ENCODE results near the gene CEP19. TPM values are rescaled to one million over a fixed set of nuclear protein-coding genes. Genes with fewer than 3 reads are reported as not detected.
"Not testable (repeated sequence)": the region's sequence is repeated elsewhere in the genome, so short reads cannot be mapped to it uniquely, and the experiment has no call there.

CEP19 gene
- total RNA-seq (2014; rRNA removed; shearing (Covaris generic)), result 9.0 and 11.2 TPM in 2 replicates

- DNase-seq (ENCODE audit: low read depth), result peak; percentile 85
These were observed at the start of gene CEP19, which contains the start of gene PIGX for GRCh38 chr3:196711838-196712513. CEP19 (minus strand) TSS chr3:196712250; CDS start chr3:196708657, 3,593 bp downstream. PIGX (plus strand) TSS chr3:196712377.

GRCh38 chr3:196757876-196758739 lies 46.1 kb upstream of the CEP19 start:
- DNase-seq (ENCODE audit: low read depth), result peak; percentile 93

- DNase-seq (ENCODE audit: low read depth), result no peak
These were observed 44.7 kb upstream of the CEP19 start for GRCh38 chr3:196756732-196757131.

- DNase-seq (ENCODE audit: low read depth), result no peak
These were observed 42.3 kb upstream of the CEP19 start for GRCh38 chr3:196754091-196754981.

- no peak for DNase-seq (ENCODE audit: low read depth)
These were observed 41.2 kb upstream of the CEP19 start for GRCh38 chr3:196753201-196753600.

GRCh38 chr3:196749125-196749524 lies 37.1 kb upstream of the CEP19 start:
- no peak for DNase-seq (ENCODE audit: low read depth)

- DNase-seq (ENCODE audit: low read depth), result not testable (repeated sequence)
These were observed 31.5 kb upstream of the CEP19 start for GRCh38 chr3:196743569-196743968.

- no peak for DNase-seq (ENCODE audit: low read depth)
These were observed 29.3 kb upstream of the CEP19 start for GRCh38 chr3:196741249-196741889.

GRCh38 chr3:196740481-196741248 lies 28.6 kb upstream of the CEP19 start:
- peak; percentile 78 for DNase-seq (ENCODE audit: low read depth)

GRCh38 chr3:196739671-196740480 lies 27.8 kb upstream of the CEP19 start, which contains the start of gene PAK2:
PAK2 (plus strand) TSS chr3:196739857; CDS start chr3:196782647, 42,790 bp downstream.
- peak; percentile 90 for DNase-seq (ENCODE audit: low read depth)

GRCh38 chr3:196737655-196738054 lies 25.6 kb upstream of the CEP19 start:
- no peak for DNase-seq (ENCODE audit: low read depth)

GRCh38 chr3:196736670-196737374 lies 24.8 kb upstream of the CEP19 start:
- DNase-seq (ENCODE audit: low read depth), result no peak

GRCh38 chr3:196735751-196736150 lies 23.7 kb upstream of the CEP19 start:
- DNase-seq (ENCODE audit: low read depth), result peak; percentile 35

- peak; percentile 88 for DNase-seq (ENCODE audit: low read depth)
These were observed 15.0 kb upstream of the CEP19 start for GRCh38 chr3:196726788-196727675.

GRCh38 chr3:196721097-196721496 lies 9.0 kb upstream of the CEP19 start:
- DNase-seq (ENCODE audit: low read depth), result no peak

- DNase-seq (ENCODE audit: low read depth), result not testable (repeated sequence)
These were observed 5.1 kb upstream of the CEP19 start for GRCh38 chr3:196717162-196717561.

GRCh38 chr3:196712514-196713413 lies 714 bp upstream of the CEP19 start:
- DNase-seq (ENCODE audit: low read depth), result peak; percentile 68

Data from M059J (cell line).